DOHH2 (cell line): ENCODE results near the gene ADGRB3.

Source experiments
- H3F3A ChIP-seq: fragments of 200-600 bp; sonication (generic), shearing (Covaris generic); 2 replicates; pipeline ENCODE4 v1.6.0; 2016; ENCODE audit warnings: antibody characterized with exemption, mild to moderate bottlenecking; ENCODE audit not compliant: control insufficient read depth, insufficient read depth
- H3K27ac ChIP-seq: fragments of 200-600 bp; sonication (generic); 2 replicates; pipeline ENCODE4 v1.5.1; 2014; ENCODE audit warnings: low read depth, mild to moderate bottlenecking, low read length, moderate library complexity
- H3K27me3 ChIP-seq: fragments of 200-600 bp; sonication (generic); 2 replicates; pipeline ENCODE4 v1.6.1; 2014; ENCODE audit warnings: mild to moderate bottlenecking, low read length, mixed read lengths; ENCODE audit not compliant: control insufficient read depth
- H3K36me3 ChIP-seq: fragments of 200-600 bp; sonication (generic); 2 replicates; pipeline ENCODE4 v1.6.1; 2014; ENCODE audit warnings: mild to moderate bottlenecking, low read length, moderate library complexity, mixed read lengths; ENCODE audit not compliant: control insufficient read depth
- H3K4me1 ChIP-seq: fragments of 200-600 bp; sonication (generic); 2 replicates; pipeline ENCODE4 v1.6.1; 2014; ENCODE audit warnings: mild to moderate bottlenecking, low read length, mixed read lengths; ENCODE audit not compliant: control insufficient read depth
- H3K4me2 ChIP-seq: fragments of 200-600 bp; sonication (generic); 2 replicates; pipeline ENCODE4 v1.6.0; 2014; ENCODE audit warnings: mild to moderate bottlenecking, low read length, moderate library complexity
- H3K4me3 ChIP-seq: fragments of 200-600 bp; sonication (generic); 2 replicates; pipeline ENCODE4 v1.5.1; 2014; ENCODE audit warnings: mild to moderate bottlenecking, low read length, mixed read lengths
- H3K79me2 ChIP-seq: fragments of 200-600 bp; sonication (generic); 2 replicates; pipeline ENCODE4 v1.6.1; 2014; ENCODE audit warnings: mild to moderate bottlenecking, low read length, mixed read lengths; ENCODE audit not compliant: control insufficient read depth
- H3K9me2 ChIP-seq: fragments of 200-600 bp; sonication (generic); replicated peaks from 2 replicates; pipeline ENCODE4 v1.6.1; 2014; ENCODE audit warnings: mild to moderate bottlenecking, low read length, mixed read lengths; ENCODE audit not compliant: control insufficient read depth
- H3K9me3 ChIP-seq: fragments of 200-600 bp; sonication (generic); 2 replicates; pipeline ENCODE4 v1.6.1; 2014; ENCODE audit warnings: antibody characterized with exemption, low read length, mixed read lengths; ENCODE audit not compliant: control insufficient read depth, insufficient read depth
- H4K20me1 ChIP-seq: fragments of 200-600 bp; sonication (generic); 2 replicates; pipeline ENCODE4 v1.6.0; 2014; ENCODE audit warnings: low read depth, mild to moderate bottlenecking, antibody characterized with exemption, low read length, moderate library complexity; ENCODE audit not compliant: control insufficient read depth, insufficient read depth
- CTCF ChIP-seq: fragments of 200-600 bp; sonication (generic); IDR thresholded peaks from one replicate; pipeline ENCODE4 v1.5.1; 2014; ENCODE audit warnings: antibody characterized with exemption, mild to moderate bottlenecking, low read depth, low read length; ENCODE audit not compliant: poor library complexity, severe bottlenecking
- EZH2phosphoT487 ChIP-seq: fragments of 200-600 bp; sonication (generic); IDR thresholded peaks from 2 replicates; pipeline ENCODE4 v1.6.1; 2017; ENCODE audit warnings: borderline replicate concordance, mild to moderate bottlenecking, antibody characterized with exemption, low read length, moderate library complexity, mixed read lengths

The ADGRB3 gene

DNA sequence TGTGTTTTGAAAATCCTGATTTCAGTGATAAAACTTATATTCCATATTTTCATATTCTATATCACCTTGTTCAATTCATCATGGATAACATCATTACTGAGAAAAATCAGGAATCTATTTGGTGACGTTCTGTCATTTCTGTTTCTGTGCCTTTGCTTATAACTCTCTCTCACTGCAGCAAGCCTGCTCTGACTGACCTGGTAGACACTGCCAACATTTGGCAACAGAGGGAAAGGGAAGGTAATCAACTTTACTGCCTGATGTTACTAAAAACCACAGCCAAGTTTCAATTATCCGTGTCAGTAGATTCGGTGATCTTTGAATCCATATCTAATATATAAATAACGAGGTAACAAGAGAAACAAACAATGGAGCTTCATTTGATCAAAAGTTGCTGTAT lies 659.8 kb downstream of the ADGRB3 start:
- no peak overlapping the region for H3K4me3 ChIP-seq
- H3K9me2 ChIP-seq, result no peaks in the 10 kb centered on the region

DNA sequence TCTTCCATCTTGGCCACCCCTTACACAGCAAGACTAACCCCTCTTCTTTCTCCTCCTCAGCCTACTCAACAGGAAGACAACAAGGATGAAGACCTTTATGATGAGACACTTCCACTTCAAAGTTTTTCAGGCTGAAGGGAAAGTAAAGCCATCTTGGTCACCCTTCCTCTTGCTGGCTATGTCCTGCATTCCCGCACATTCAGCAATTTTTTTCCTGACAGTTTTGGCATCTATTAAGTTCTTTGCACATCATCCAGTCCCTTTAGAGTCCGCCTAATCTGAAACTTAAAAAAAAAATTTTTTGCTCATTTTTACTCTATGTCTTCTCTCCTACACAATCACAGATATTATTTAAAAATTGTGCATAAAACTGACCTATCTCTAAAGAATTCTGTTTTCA lies 668.3 kb downstream of the ADGRB3 start:
- Histone ChIP-seq H3F3A (no peaks in the 10 kb centered on the region), H3K36me3 (no peaks in the 10 kb centered on the region), H3K4me2 (no peak overlapping the region), H3K4me3 (no peak overlapping the region), H3K79me2 (no peaks in the 10 kb centered on the region), H3K27ac (no peak overlapping the region), H4K20me1 (no peaks in the 10 kb centered on the region), H3K4me1 (no peaks in the 10 kb centered on the region), H3K27me3 (no peaks in the 10 kb centered on the region), H3K9me3 (no peaks in the 10 kb centered on the region), H3K9me2 (no peaks in the 10 kb centered on the region)
- TF ChIP-seq EZH2phosphoT487 (no peak), CTCF (no peak)

More for the DNA sequence above, 659.8 kb downstream of the ADGRB3 start:
- Histone ChIP-seq H3K4me1 (no peaks in the 10 kb centered on the region), H3K36me3 (no peaks in the 10 kb centered on the region), H3K79me2 (no peaks in the 10 kb centered on the region), H3K27ac (no peak overlapping the region), H4K20me1 (no peaks in the 10 kb centered on the region), H3K9me3 (no peaks in the 10 kb centered on the region), H3K4me2 (no peak overlapping the region), H3F3A (no peaks in the 10 kb centered on the region), H3K27me3 (no peaks in the 10 kb centered on the region)
- TF ChIP-seq CTCF, result no peak
- TF ChIP-seq EZH2phosphoT487, result no peak

- no peaks in the 10 kb centered on the region for H3F3A ChIP-seq
- TF ChIP-seq EZH2phosphoT487 (no peak), CTCF (no peak)
- no peaks in the 10 kb centered on the region for H3K9me2 ChIP-seq
- H3K4me3 ChIP-seq, result no peak overlapping the region
- no peaks in the 10 kb centered on the region for H4K20me1 ChIP-seq
- no peak overlapping the region for H3K27ac ChIP-seq
- H3K36me3 ChIP-seq, result no peaks in the 10 kb centered on the region
- no peaks in the 10 kb centered on the region for H3K9me3 ChIP-seq
- no peak overlapping the region for H3K4me2 ChIP-seq
- no peaks in the 10 kb centered on the region for H3K79me2 ChIP-seq
- no peaks in the 10 kb centered on the region for H3K27me3 ChIP-seq
- H3K4me1 ChIP-seq, result no peaks in the 10 kb centered on the region
Observed at GRCh38 chr6:69305456-69305855, 670.4 kb downstream of the ADGRB3 start.

DNA sequence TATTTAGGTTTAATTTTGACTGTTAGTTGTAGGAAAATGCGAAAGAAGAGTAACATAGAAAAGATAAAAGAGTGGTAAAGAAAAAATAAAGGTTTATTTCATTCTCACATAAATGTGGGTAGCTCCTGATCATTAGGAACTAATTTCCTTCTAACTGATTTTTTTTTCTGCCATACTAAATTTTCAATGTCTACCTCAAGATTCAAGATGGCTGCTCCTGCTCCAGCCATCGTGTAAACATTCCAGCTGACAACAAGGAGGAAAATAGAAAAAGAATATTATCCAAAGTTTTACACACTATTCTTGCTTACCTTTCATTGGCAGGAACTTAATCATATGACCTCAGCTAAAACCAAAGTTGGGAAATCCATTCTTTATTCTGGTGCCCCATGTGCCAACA lies 673.5 kb downstream of the ADGRB3 start:
- no peak overlapping the region for H3K27ac ChIP-seq
- no peaks in the 10 kb centered on the region for H3K79me2 ChIP-seq
- no peaks in the 10 kb centered on the region for H3K9me3 ChIP-seq
- H3F3A ChIP-seq, result no peaks in the 10 kb centered on the region
- TF ChIP-seq CTCF (no peak), EZH2phosphoT487 (no peak)
- no peaks in the 10 kb centered on the region for H3K9me2 ChIP-seq
- H3K4me2 ChIP-seq, result no peak overlapping the region
- no peaks in the 10 kb centered on the region for H3K36me3 ChIP-seq
- H3K4me1 ChIP-seq, result no peaks in the 10 kb centered on the region
- no peaks in the 10 kb centered on the region for H4K20me1 ChIP-seq
- no peaks in the 10 kb centered on the region for H3K27me3 ChIP-seq
- no peak overlapping the region for H3K4me3 ChIP-seq
